H9 (cell line): ENCODE measurements around the gene ADAMTS16. TPM values are rescaled to one million over a fixed set of nuclear protein-coding genes. Genes with fewer than 3 reads are reported as not detected.

Experiments
- DNase-seq: peaks from one replicate; pipeline ENCODE4 v3.0.0-alpha.2; 2017
- H2AFZ ChIP-seq: one replicate; pipeline ENCODE4 v1.6.1; 2013; ENCODE audit warnings: mild to moderate bottlenecking, low read length, control low read depth, moderate library complexity
- H2AK5ac ChIP-seq: 2 replicates; pipeline ENCODE4 v1.6.1; 2013; ENCODE audit warnings: low read length, control low read depth, mixed read lengths; ENCODE audit not compliant: insufficient read length
- H2BK120ac ChIP-seq: one replicate; pipeline ENCODE4 v1.6.1; 2013; ENCODE audit warnings: low read depth, mild to moderate bottlenecking, low read length, control low read depth, inconsistent platforms; ENCODE audit not compliant: poor library complexity, severe bottlenecking
- H2BK12ac ChIP-seq: 2 replicates; pipeline ENCODE4 v1.6.1; 2013; ENCODE audit warnings: low read length, control low read depth, mixed read lengths, low read depth; ENCODE audit not compliant: insufficient read length
- H2BK15ac ChIP-seq: 2 replicates; pipeline ENCODE4 v1.6.1; 2013; ENCODE audit warnings: low read depth, low read length, control low read depth
- H2BK20ac ChIP-seq: one replicate; pipeline ENCODE4 v1.6.1; 2013; ENCODE audit warnings: low read depth, mild to moderate bottlenecking, low read length, control low read depth, inconsistent platforms; ENCODE audit not compliant: poor library complexity, severe bottlenecking
- H2BK5ac ChIP-seq: 2 replicates; pipeline ENCODE4 v1.6.1; 2013; ENCODE audit warnings: low read length, control low read depth, mixed read lengths; ENCODE audit not compliant: insufficient read length
- H3K14ac ChIP-seq: 2 replicates; pipeline ENCODE4 v1.6.1; 2013; ENCODE audit warnings: low read length, control low read depth; ENCODE audit not compliant: insufficient read depth
- H3K18ac ChIP-seq: 2 replicates; pipeline ENCODE4 v1.6.1; 2013; ENCODE audit warnings: low read depth, mild to moderate bottlenecking, mixed read lengths, low read length, control low read depth; ENCODE audit not compliant: insufficient read length
- H3K23ac ChIP-seq: 2 replicates; pipeline ENCODE4 v1.6.1; 2013; ENCODE audit warnings: low read length, control low read depth, mixed read lengths, low read depth; ENCODE audit not compliant: insufficient read length
- H3K23me2 ChIP-seq: 2 replicates; pipeline ENCODE4 v1.6.1; 2013; ENCODE audit warnings: low read depth, mild to moderate bottlenecking, mixed read lengths, low read length, control low read depth; ENCODE audit not compliant: insufficient read length, poor library complexity, severe bottlenecking
- H3K27ac ChIP-seq: 2 replicates; pipeline ENCODE4 v1.5.1; 2013; ENCODE audit warnings: low read length, control low read depth, mixed read lengths, low read depth; ENCODE audit not compliant: insufficient read length
- H3K27me3 ChIP-seq: 2 replicates; pipeline ENCODE4 v1.6.1; 2013; ENCODE audit warnings: low read length, control low read depth, inconsistent platforms; ENCODE audit not compliant: insufficient read depth
- H3K4ac ChIP-seq: 2 replicates; pipeline ENCODE4 v1.6.1; 2013; ENCODE audit warnings: low read depth, mild to moderate bottlenecking, control low read depth, inconsistent platforms, low read length, moderate library complexity
- H3K4me1 ChIP-seq: 2 replicates; pipeline ENCODE4 v1.6.1; 2013; ENCODE audit warnings: low read length, control low read depth, inconsistent platforms; ENCODE audit not compliant: insufficient read depth
- H3K4me2 ChIP-seq: 2 replicates; pipeline ENCODE4 v1.6.1; 2013; ENCODE audit warnings: low read length, control low read depth, mixed read lengths; ENCODE audit not compliant: insufficient read length, insufficient read depth
- H3K56ac ChIP-seq: 2 replicates; pipeline ENCODE4 v1.6.1; 2013; ENCODE audit warnings: low read depth, mild to moderate bottlenecking, mixed read lengths, low read length, control low read depth; ENCODE audit not compliant: insufficient read length
- H3K79me1 ChIP-seq: 2 replicates; pipeline ENCODE4 v1.6.1; 2013; ENCODE audit warnings: low read depth, mild to moderate bottlenecking, moderate library complexity, low read length, control low read depth, inconsistent platforms; ENCODE audit not compliant: insufficient read depth, poor library complexity, severe bottlenecking
- H3K79me2 ChIP-seq: 2 replicates; pipeline ENCODE4 v1.6.1; 2013; ENCODE audit warnings: low read length, control low read depth, inconsistent platforms; ENCODE audit not compliant: insufficient read depth
- H3K9ac ChIP-seq: 2 replicates; pipeline ENCODE4 v1.6.1; 2013; ENCODE audit warnings: low read length, control low read depth, mixed read lengths; ENCODE audit not compliant: insufficient read length; ENCODE audit errors: extremely low read depth
- H3K9me3 ChIP-seq: one replicate; pipeline ENCODE4 v1.6.1; 2013; ENCODE audit warnings: low read depth, low read length, inconsistent platforms; ENCODE audit not compliant: control insufficient read depth
- H3T11ph ChIP-seq: one replicate; pipeline ENCODE4 v1.6.1; 2013; ENCODE audit warnings: mild to moderate bottlenecking, low read length, control low read depth, inconsistent platforms
- H4K20me1 ChIP-seq: one replicate; pipeline ENCODE4 v1.6.1; 2013; ENCODE audit not compliant: control insufficient read depth, insufficient read length, insufficient read depth
- H4K5ac ChIP-seq: 2 replicates; pipeline ENCODE4 v1.6.1; 2013; ENCODE audit warnings: low read depth, mild to moderate bottlenecking, mixed read lengths, low read length, control low read depth; ENCODE audit not compliant: insufficient read length
- H4K8ac ChIP-seq: replicated peaks from 2 replicates; pipeline ENCODE4 v1.6.1; 2013; ENCODE audit warnings: low read length, control low read depth, mixed read lengths, low read depth; ENCODE audit not compliant: insufficient read length
- H4K91ac ChIP-seq: 2 replicates; pipeline ENCODE4 v1.6.1; 2013; ENCODE audit warnings: low read depth, mild to moderate bottlenecking, moderate library complexity, mixed read lengths, low read length, control low read depth; ENCODE audit not compliant: insufficient read length
- H3K27ac Mint-ChIP-seq, 3 experiments: 2 replicates in 2 of 3; 3 replicates in 1 of 3; pipeline ENCODE4 v1.8.0; 2020 to 2021; ENCODE audit warnings: mixed read lengths in 3 of 3, mild to moderate bottlenecking in 1 of 3, moderate library complexity in 1 of 3
- H3K27me3 Mint-ChIP-seq: 2 replicates; pipeline ENCODE4 v1.8.0; 2021; ENCODE audit warnings: low read depth, mild to moderate bottlenecking, moderate library complexity, mixed read lengths
- H3K36me3 Mint-ChIP-seq, 3 experiments: 2 replicates in 2 of 3; 3 replicates in 1 of 3; pipeline ENCODE4 v1.8.0; 2020 to 2021; ENCODE audit warnings: low read depth in 3 of 3, mixed read lengths in 3 of 3; ENCODE audit not compliant: insufficient read depth in 1 of 3
- H3K4me1 Mint-ChIP-seq, 2 experiments: 2 replicates each; pipeline ENCODE4 v1.8.0; 2020; ENCODE audit warnings: mixed read lengths in 2 of 2
- H3K4me3 Mint-ChIP-seq, 2 experiments: 2 replicates in 1 of 2; 3 replicates in 1 of 2; pipeline ENCODE4 v1.8.0; 2020 to 2021; ENCODE audit warnings: mild to moderate bottlenecking in 2 of 2, mixed read lengths in 2 of 2, moderate library complexity in 1 of 2
- H3K9me3 Mint-ChIP-seq, 2 experiments: 2 replicates in 1 of 2; 3 replicates in 1 of 2; pipeline ENCODE4 v1.8.0; 2020; ENCODE audit warnings: mild to moderate bottlenecking in 2 of 2, mixed read lengths in 2 of 2, moderate library complexity in 1 of 2
- WGBS: extraction: QIAGEN DNeasy Blood & Tissue Kit; methylation state at CpG from one replicate; pipeline ENCODE4 v1.1.7; 2013; ENCODE audit warnings: missing lambda C conversion rate, low lambda C conversion rate, mixed read lengths; ENCODE audit not compliant: insufficient read length; ENCODE audit errors: extremely low coverage; 5-methylcytosine and 5-hydroxymethylcytosine counted together
- total RNA-seq: library from RNA; stranded (reverse); gene quantifications from 2 replicates; pipeline ENCODE4 v1.2.1, GENCODE V29; 2021
- TF ChIP-seq, protein P1 (sequence below): fragments of 200-600 bp; sonication (generic); conservative IDR thresholded peaks from 3 replicates; pipeline ENCODE4 v1.8.0; 2021; ENCODE audit warnings: antibody characterized with exemption, mild to moderate bottlenecking

Gene ADAMTS16
- total RNA-seq, 1 experiment from 2014 or later, result 4.5 TPM

GRCh38 chr5:5315068-5315980 lies 175.2 kb downstream of the ADAMTS16 start:
- H3T11ph ChIP-seq, result no peak overlapping the region
- H3K36me3 Mint-ChIP-seq, result peaks cover 0 to 4% (median 0%) of the 10 kb centered on the region in 3 experiments; a peak in 1 of 7 replicates
- no CpG with 5 or more reads among the region's 12 CpGs for WGBS
- H3K27ac Mint-ChIP-seq, result no peak overlapping the region; a peak in 1 of 7 replicates
- no peak overlapping the region for H3K18ac ChIP-seq
- peaks cover 0 to 2% of the 10 kb centered on the region in 2 experiments; a peak in 2 of 5 replicates for H3K9me3 Mint-ChIP-seq
- no peak overlapping the region for H4K91ac ChIP-seq
- no peak overlapping the region for H3K14ac ChIP-seq
- no peaks in the 10 kb centered on the region for H3K27me3 ChIP-seq
- H2AK5ac ChIP-seq, result no peak overlapping the region
- no peaks in the 10 kb centered on the region for H3K79me2 ChIP-seq
- H3K23me2 ChIP-seq, result no peaks in the 10 kb centered on the region
- H2BK5ac ChIP-seq, result no peak overlapping the region
- no peak overlapping the region for H4K5ac ChIP-seq
- no peak overlapping the region for H2AFZ ChIP-seq
- no peak overlapping the region for H3K4ac ChIP-seq
- no peak overlapping the region for H3K4me2 ChIP-seq
- H2BK120ac ChIP-seq, result no peak overlapping the region
- no peak overlapping the region for H2BK15ac ChIP-seq
- H3K4me1 ChIP-seq, result peaks cover 3% of the 10 kb centered on the region; the same call in 1 of the 2 replicates
- peaks cover 4% of the 10 kb centered on the region for H4K20me1 ChIP-seq
- no peak overlapping the region for H3K56ac ChIP-seq
- H3K27me3 Mint-ChIP-seq, result no peaks in the 10 kb centered on the region; the same call in none of the 2 replicates
- H3K27ac ChIP-seq, result no peak overlapping the region
- H3K9me3 ChIP-seq, result no peaks in the 10 kb centered on the region
- H3K9ac ChIP-seq, result no peak overlapping the region
- no peak overlapping the region for H3K23ac ChIP-seq
- H2BK12ac ChIP-seq, result no peak overlapping the region
- TF ChIP-seq, protein P1, sequence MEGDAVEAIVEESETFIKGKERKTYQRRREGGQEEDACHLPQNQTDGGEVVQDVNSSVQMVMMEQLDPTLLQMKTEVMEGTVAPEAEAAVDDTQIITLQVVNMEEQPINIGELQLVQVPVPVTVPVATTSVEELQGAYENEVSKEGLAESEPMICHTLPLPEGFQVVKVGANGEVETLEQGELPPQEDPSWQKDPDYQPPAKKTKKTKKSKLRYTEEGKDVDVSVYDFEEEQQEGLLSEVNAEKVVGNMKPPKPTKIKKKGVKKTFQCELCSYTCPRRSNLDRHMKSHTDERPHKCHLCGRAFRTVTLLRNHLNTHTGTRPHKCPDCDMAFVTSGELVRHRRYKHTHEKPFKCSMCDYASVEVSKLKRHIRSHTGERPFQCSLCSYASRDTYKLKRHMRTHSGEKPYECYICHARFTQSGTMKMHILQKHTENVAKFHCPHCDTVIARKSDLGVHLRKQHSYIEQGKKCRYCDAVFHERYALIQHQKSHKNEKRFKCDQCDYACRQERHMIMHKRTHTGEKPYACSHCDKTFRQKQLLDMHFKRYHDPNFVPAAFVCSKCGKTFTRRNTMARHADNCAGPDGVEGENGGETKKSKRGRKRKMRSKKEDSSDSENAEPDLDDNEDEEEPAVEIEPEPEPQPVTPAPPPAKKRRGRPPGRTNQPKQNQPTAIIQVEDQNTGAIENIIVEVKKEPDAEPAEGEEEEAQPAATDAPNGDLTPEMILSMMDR, result no peak
- H3K4me3 Mint-ChIP-seq, result no peak overlapping the region
- H2BK20ac ChIP-seq, result no peak overlapping the region
- H3K4me1 Mint-ChIP-seq, result peaks cover 30% of the 10 kb centered on the region in 2 experiments
- H4K8ac ChIP-seq, result no peak overlapping the region
- DNase-seq, result no peak
- H3K79me1 ChIP-seq, result no peaks in the 10 kb centered on the region
